GM19452 (cell line): ENCODE measurements around the gene AHNAK.

Experiments used
- ATAC-seq: cut with Tn5 transposase; IDR thresholded peaks from one replicate; pipeline ENCODE4 v1.9.1; 2021; ENCODE audit not compliant: unreplicated experiment

The AHNAK gene

DNA sequence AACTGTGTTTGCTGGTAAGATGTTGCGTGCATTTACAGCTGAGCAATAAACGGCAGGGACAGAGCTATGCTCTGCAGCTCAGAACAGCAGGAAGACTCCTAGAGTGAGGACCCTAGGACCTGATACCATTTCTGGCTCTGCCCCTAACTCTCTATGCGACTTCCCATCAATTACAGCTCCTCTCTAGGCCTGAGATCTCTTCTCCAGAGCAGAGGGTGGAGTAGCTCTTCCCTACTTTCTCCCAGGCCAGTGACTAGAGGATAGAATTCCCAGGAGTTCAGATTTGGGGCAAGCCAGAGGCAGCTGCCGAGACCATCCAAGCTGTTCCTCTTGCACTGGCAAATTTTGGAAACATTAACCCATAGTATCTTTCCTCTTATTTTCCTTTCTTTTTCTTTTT lies 140.6 kb downstream of the AHNAK start:
- no peak for ATAC-seq

DNA sequence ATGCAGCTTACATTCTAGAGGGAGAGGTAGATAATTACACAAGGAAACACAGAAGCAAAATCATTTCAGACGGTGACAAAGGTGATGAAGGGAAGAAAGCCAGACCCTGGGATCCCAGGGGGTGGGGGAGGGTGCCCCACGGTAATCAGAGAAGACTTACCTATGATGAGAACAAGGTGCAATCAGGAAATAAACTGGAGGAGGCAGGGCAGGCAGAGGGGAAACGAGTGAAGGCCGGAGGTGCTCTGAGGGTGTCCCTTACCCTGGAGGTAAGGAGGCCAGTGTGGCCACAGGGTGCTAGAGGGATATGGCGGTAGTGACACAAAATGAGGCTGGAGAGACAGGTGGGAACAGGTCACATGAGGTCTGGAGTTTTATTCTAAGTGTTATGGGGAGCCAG lies 141.7 kb downstream of the AHNAK start:
- ATAC-seq: no peak

GRCh38 chr11:62404435-62404834 lies 142.2 kb downstream of the AHNAK start:
- ATAC-seq: no peak

- no peak for ATAC-seq
Measured at GRCh38 chr11:62402960-62403730, 143.5 kb downstream of the AHNAK start.

GRCh38 chr11:62402226-62402959 lies 144.2 kb downstream of the AHNAK start:
- no peak for ATAC-seq

DNA sequence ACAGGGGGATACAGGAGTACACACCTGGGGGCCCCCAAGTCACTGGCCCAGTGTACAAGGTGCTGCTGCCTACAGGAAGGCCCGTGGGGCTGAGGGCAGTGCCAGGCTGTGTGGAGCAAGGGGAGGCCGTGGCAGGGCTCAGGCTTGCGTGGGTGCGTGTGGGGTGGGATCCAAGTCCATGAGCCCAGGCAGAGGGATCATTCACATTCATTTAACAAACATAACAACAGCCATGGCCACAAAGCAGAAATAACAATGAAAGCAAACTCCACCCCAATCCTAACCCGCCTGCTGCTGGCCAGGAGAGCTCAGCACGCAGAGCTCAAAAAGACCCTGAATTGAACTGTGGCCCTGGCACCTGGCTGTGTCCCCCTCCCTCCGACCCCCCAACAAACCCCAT lies 144.8 kb downstream of the AHNAK start:
- no peak for ATAC-seq

GRCh38 chr11:62401356-62401755 lies 145.2 kb downstream of the AHNAK start:
- no peak for ATAC-seq

DNA sequence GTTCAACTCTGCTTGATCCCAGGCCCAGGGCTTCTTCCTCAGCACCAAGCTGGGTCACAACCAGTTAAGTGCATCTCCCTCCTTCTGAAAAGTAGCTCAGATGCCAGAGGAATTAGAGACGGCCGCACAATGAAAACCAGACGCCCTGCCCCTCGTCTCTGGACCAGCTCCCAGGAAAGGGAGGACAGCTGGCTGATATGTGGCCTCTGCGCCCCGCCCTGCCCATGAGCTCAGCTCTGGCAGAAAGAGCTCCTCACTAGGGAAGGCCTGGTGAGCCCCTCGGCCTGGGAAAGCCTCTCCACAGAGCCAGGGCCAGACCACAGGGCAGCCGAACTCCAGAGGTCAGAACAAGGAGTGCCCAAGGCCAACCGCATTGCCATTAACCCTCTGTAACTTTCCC lies 145.8 kb downstream of the AHNAK start:
- no peak for ATAC-seq

- ATAC-seq: no peak
Measured at GRCh38 chr11:62400281-62400680, 146.3 kb downstream of the AHNAK start.

GRCh38 chr11:62399878-62400266 lies 146.7 kb downstream of the AHNAK start:
- no peak for ATAC-seq

GRCh38 chr11:62399172-62399877 lies 147.3 kb downstream of the AHNAK start:
- no peak for ATAC-seq

DNA sequence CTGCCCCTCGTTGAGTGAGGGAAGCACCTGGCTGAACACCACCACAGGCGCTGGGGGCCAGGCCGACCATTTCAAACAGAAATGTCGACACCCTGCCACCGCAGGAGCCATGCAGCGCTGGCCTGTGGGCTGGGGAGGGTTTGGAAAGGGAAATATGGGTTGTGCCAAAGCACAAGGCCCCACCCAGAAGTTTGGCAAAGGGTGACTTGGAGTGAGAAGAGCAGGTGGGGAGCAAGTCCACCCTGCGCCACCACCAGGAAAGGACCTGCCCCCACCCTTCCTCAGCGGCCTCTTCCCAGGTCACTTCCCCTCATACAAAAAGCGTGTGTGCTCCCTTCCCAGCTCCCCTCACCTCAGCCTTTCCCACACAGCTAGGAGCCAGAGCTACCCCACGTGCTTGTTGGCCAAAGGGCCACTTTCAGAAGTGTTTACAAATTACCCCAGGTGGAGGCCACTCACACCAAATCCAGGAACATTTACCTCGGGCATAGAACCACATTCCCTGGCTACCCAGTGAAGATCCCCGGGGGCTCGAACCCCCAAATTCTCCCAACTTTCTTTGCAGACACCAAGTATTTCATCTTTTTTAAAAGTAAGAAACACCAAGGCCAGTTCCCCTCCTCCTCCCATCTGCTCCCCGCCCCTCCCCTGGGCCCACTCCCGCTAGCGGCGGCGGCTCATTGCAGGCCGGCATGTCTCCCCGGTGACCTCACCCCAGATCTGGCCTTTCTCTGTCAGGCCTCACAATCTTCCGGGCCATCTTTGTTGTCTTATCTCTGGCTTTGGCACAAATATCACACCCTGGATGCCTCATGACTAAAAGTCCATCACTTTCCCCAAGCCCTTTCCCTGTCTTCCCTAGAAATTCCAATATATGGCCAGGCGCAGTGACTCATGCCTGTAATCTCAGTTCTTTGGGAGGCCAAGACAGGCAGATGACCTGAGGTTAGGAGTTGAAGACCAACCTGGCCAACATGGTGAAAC lies 148.3 kb downstream of the AHNAK start:
- no peak for ATAC-seq

DNA sequence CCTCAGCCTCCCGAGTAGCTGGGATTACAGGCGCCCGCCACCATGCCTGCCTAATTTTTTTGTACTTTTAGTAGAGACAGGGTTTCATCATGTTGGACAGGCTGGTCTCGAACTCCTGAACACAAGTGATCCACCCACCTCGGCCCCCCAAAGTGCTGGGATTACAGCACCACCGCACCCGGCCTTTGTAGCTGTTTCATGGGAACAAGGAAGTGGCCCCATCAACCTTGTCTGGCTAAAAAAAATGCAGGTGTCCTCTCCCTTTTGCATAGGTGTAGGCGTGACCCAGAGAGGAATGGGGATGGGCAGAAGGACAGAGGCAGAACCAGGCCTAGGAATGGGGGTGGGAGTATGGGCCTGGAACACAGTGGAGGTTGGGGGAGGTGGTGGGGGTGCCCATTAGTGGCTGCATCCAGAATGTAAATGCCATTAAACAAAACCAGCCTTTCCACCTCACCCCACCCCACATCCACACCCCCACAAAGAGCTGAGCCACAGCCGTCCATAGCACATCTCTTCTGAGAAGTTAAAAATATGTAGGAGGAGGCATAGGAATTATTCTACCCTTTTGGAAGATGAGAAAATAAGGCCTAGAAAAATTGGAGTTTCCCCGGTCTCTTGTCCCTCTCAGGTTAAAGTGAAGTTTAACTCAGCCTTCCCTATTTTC lies 150.6 kb downstream of the AHNAK start:
- no peak for ATAC-seq

DNA sequence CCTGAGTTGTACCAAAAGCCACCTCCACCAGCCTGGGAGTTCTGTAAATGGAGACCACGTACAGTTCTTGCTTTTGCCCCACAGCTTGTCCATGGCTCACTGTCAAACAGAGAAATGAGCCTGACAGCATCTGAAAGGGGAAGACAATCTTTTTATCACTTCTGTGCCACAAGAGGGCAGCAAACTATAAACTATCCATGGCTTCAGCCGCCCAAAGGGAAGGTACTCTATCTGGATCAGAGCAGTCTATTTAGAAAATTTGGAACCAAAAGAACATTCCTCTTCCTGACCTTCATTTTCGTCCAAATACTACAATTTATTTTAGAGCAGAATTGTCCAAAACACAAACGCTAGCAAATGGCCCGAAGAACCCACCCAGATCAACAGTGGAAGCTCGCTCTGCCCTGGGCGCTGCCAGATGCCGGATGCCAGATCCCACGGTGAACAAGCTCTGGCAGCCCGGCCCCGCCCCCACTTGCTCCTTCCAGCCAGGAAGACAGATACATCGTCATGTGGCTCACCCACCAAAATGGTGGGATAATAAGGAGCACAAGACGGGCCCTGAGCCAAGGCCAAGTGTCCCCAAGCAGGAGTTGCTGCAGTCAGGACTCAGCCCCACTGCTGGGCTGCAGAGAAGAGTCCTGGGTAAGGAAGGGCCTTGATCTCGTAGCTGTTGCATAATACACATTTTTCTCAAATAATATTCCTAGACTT lies 151.6 kb downstream of the AHNAK start:
- ATAC-seq: no peak

- no peak for ATAC-seq
Measured at GRCh38 chr11:62393735-62394134, 152.9 kb downstream of the AHNAK start.

- ATAC-seq: no peak
Measured at GRCh38 chr11:62393061-62393611, 153.5 kb downstream of the AHNAK start.

DNA sequence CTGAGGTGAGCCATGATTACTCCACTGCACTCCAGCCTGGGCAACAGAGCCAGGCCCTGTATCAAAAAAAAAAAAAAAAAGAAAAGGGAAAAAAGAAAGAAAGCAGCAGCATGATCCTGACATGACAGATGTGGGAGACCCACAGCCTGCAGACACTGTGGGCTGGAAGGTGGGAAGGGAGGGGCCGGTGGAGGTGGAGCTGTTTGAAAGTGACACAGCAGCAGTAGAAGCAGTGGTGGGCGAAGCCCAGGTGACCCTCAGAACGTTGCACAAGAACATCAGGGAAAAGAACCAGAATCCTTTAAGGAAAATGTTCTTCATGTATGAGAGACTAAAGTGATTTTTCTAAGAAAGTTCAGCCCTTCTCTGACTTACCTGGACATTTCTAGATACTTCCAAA lies 154.1 kb downstream of the AHNAK start:
- no peak for ATAC-seq

- ATAC-seq: no peak
Measured at GRCh38 chr11:62391642-62392425, 154.8 kb downstream of the AHNAK start.
